OCI-LY7 (cell line): Measurements from ENCODE around the gene IFT43. TPM values are rescaled to one million over a fixed set of nuclear protein-coding genes. Genes with fewer than 3 reads are reported as not detected.

Source experiments
- BruUV-seq: library from RNA; stranded (reverse); fragments of 400-500 nt; replicated peaks from 2 replicates; lab custom pipeline; 2021; lab: Mats Ljungman, UMichigan
- CTCF ChIA-PET: fragments of 300-600 bp; sonication (Branson Sonifier 250); formaldehyde crosslinking; loops from one replicate; lab custom pipeline; 2022; ENCODE audit warnings: antibody characterized with exemption; ENCODE audit not compliant: unreplicated experiment; lab: Charles Lee
- POLR2A ChIA-PET: fragments of 300-600 bp; sonication (Branson Sonifier 250); formaldehyde crosslinking; loops from one replicate; lab custom pipeline; 2022; ENCODE audit warnings: antibody characterized with exemption; lab: Charles Lee
- DNase-seq: peaks from one replicate; pipeline ENCODE4 v3.0.0-alpha.2; 2015; ENCODE audit warnings: low spot score
- H2AFZ ChIP-seq: fragments of 200-600 bp; sonication (generic), shearing (Covaris generic); 2 replicates; pipeline ENCODE4 v1.6.1; 2014; ENCODE audit warnings: mild to moderate bottlenecking, antibody characterized with exemption, low read length, moderate library complexity
- H3K27ac ChIP-seq: fragments of 200-600 bp; sonication (generic); 2 replicates; pipeline ENCODE4 v1.5.1; 2014; ENCODE audit warnings: mixed run types, low read depth, mild to moderate bottlenecking, moderate library complexity, low read length, inconsistent platforms; ENCODE audit not compliant: poor library complexity, severe bottlenecking
- H3K36me3 ChIP-seq: fragments of 200-600 bp; sonication (generic); 2 replicates; pipeline ENCODE4 v1.6.1; 2014; ENCODE audit warnings: mild to moderate bottlenecking, antibody characterized with exemption, low read length, moderate library complexity, mixed read lengths; ENCODE audit not compliant: insufficient read depth
- H3K4me1 ChIP-seq: fragments of 200-600 bp; sonication (generic); 2 replicates; pipeline ENCODE4 v1.5.1; 2014; ENCODE audit warnings: mild to moderate bottlenecking, low read length; ENCODE audit not compliant: insufficient read depth, poor library complexity, severe bottlenecking
- H3K4me2 ChIP-seq: fragments of 200-600 bp; sonication (generic); 2 replicates; pipeline ENCODE4 v1.6.1; 2014; ENCODE audit warnings: mild to moderate bottlenecking, low read length
- H3K4me3 ChIP-seq: fragments of 200-600 bp; sonication (generic); 2 replicates; pipeline ENCODE4 v1.5.1; 2014; ENCODE audit warnings: mild to moderate bottlenecking, low read depth, low read length; ENCODE audit not compliant: poor library complexity, severe bottlenecking
- H3K79me2 ChIP-seq: fragments of 200-600 bp; sonication (generic); 2 replicates; pipeline ENCODE4 v1.6.1; 2016; ENCODE audit warnings: low read depth, mild to moderate bottlenecking, low read length, moderate library complexity, mixed read lengths; ENCODE audit not compliant: insufficient read depth
- H3K9me2 ChIP-seq: fragments of 200-600 bp; sonication (generic); 2 replicates; pipeline ENCODE4 v1.6.1; 2016; ENCODE audit warnings: mild to moderate bottlenecking, low read length, mixed read lengths; ENCODE audit not compliant: insufficient read depth
- H3K9me3 ChIP-seq: fragments of 200-600 bp; sonication (generic); 2 replicates; pipeline ENCODE4 v1.6.1; 2014; ENCODE audit warnings: mild to moderate bottlenecking, mixed run types, low read length, mixed read lengths
- H4K20me1 ChIP-seq: fragments of 200-600 bp; sonication (generic); 2 replicates; pipeline ENCODE4 v1.6.1; 2014; ENCODE audit warnings: mild to moderate bottlenecking, antibody characterized with exemption, low read length, moderate library complexity, mixed read lengths; ENCODE audit not compliant: insufficient read depth
- EZH2phosphoT487 ChIP-seq: fragments of 200-600 bp; sonication (generic); IDR thresholded peaks from 2 replicates; pipeline ENCODE4 v1.6.1; 2018; ENCODE audit warnings: low read depth, borderline replicate concordance, mild to moderate bottlenecking, mixed run types, antibody characterized with exemption, low read length, moderate library complexity, mixed read lengths
- intact Hi-C: fragments of 100-400 bp; cut with micrococcal nuclease; formaldehyde crosslinking; loops from one replicate; pipeline ENCODE4 v1.10.0; 2022; ENCODE audit not compliant: unreplicated experiment
- total RNA-seq, 2 experiments: library from RNA; depleted of rRNA in 1 of 2; stranded (reverse); fragments of >200 nt in 1 of 2; shearing (Covaris generic) in 1 of 2; gene quantifications; 2 replicates each; pipeline ENCODE4 v1.2.3, GENCODE V29; 2014 to 2022
- TF ChIP-seq, protein P1 (sequence below): fragments of 200-600 bp; sonication (generic); conservative IDR thresholded peaks from 2 replicates; pipeline ENCODE4 v1.5.1; 2014; ENCODE audit warnings: mild to moderate bottlenecking, antibody characterized with exemption, low read length, moderate library complexity, mixed read lengths

IFT43 gene
- total RNA-seq, 2 experiments from 2014 or later, result 9.3 to 13.6 TPM

DNA sequence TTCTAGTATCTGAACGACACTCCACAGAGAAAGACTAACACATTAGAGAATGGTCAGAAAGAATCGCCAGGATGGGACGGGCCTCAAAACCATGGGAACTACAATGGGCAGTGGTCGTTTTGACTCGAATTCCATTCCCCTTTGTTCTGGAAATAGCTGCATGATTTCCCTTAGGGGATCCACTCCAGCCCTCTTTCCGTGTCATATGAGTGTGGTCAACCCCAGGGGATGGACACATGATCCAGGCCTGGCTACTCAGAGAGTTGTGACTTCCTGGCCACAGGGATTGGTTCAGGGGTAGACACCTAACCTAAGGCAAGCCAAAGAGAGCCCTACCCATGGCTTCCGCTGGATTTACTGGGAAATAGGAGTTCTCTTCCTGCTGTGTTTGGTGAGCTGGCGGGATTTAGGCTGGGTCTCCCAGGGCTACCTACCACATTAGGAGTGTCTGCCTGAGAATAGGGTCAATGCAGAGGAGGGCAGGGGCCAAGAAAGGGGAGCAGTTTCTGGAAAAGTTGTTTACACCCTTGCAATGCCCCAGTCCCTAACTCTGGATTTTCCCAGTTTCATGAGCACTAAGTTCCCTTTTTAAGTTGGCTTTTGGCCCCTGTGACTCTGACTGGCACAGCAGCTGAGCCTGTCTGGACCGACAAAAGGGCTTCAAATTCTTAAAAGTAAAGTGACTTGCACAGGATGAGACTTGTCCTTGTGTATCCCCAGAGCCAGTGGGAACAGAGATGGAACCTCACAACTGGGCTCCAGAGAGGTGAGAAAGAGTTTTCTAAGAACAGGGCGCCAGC, 138.1 kb downstream of the IFT43 start:
- H3K4me2 ChIP-seq, result no peak overlapping the region
- H3K79me2 ChIP-seq, result no peaks in the 10 kb centered on the region
- BruUV-seq, result no TSS peak
- POLR2A ChIA-PET, result no interaction called here
- no peaks in the 10 kb centered on the region for H3K9me3 ChIP-seq
- intact Hi-C loops, result no loop called here
- no peaks in the 10 kb centered on the region for H3K4me1 ChIP-seq
- H4K20me1 ChIP-seq, result no peaks in the 10 kb centered on the region
- no peak overlapping the region for H3K27ac ChIP-seq
- no peak overlapping the region for H2AFZ ChIP-seq
- no peak for DNase-seq
- H3K9me2 ChIP-seq, result no peaks in the 10 kb centered on the region
- H3K4me3 ChIP-seq, result no peak overlapping the region
- CTCF ChIA-PET, result no interaction called here
- H3K36me3 ChIP-seq, result no peaks in the 10 kb centered on the region
- TF ChIP-seq EZH2phosphoT487, result no peak
- TF ChIP-seq, protein P1, sequence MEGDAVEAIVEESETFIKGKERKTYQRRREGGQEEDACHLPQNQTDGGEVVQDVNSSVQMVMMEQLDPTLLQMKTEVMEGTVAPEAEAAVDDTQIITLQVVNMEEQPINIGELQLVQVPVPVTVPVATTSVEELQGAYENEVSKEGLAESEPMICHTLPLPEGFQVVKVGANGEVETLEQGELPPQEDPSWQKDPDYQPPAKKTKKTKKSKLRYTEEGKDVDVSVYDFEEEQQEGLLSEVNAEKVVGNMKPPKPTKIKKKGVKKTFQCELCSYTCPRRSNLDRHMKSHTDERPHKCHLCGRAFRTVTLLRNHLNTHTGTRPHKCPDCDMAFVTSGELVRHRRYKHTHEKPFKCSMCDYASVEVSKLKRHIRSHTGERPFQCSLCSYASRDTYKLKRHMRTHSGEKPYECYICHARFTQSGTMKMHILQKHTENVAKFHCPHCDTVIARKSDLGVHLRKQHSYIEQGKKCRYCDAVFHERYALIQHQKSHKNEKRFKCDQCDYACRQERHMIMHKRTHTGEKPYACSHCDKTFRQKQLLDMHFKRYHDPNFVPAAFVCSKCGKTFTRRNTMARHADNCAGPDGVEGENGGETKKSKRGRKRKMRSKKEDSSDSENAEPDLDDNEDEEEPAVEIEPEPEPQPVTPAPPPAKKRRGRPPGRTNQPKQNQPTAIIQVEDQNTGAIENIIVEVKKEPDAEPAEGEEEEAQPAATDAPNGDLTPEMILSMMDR, result no peak

- Histone ChIP-seq H3K9me2 (no peaks in the 10 kb centered on the region), H3K79me2 (no peaks in the 10 kb centered on the region), H4K20me1 (no peaks in the 10 kb centered on the region), H3K9me3 (no peaks in the 10 kb centered on the region), H3K4me3 (no peak overlapping the region), H3K4me1 (no peaks in the 10 kb centered on the region), H3K36me3 (no peaks in the 10 kb centered on the region), H2AFZ (no peak overlapping the region), H3K27ac (no peak overlapping the region), H3K4me2 (no peak overlapping the region)
- no peak for TF ChIP-seq EZH2phosphoT487
- TF ChIP-seq, protein P1, result no peak
- intact Hi-C loops, result no loop called here
- POLR2A ChIA-PET, result no interaction called here
- CTCF ChIA-PET, result no interaction called here
- no TSS peak for BruUV-seq
- no peak for DNase-seq
Observed at GRCh38 chr14:76125511-76125910, 139.9 kb downstream of the IFT43 start.

- Histone ChIP-seq H3K4me2 (no peak overlapping the region), H4K20me1 (no peaks in the 10 kb centered on the region), H3K27ac (no peak overlapping the region), H3K4me3 (no peak overlapping the region), H3K9me3 (no peaks in the 10 kb centered on the region), H3K9me2 (no peaks in the 10 kb centered on the region), H3K36me3 (no peaks in the 10 kb centered on the region), H3K79me2 (no peaks in the 10 kb centered on the region), H3K4me1 (no peaks in the 10 kb centered on the region), H2AFZ (no peak overlapping the region)
- no peak for DNase-seq
- CTCF ChIA-PET, result no interaction called here
- intact Hi-C loops, result no loop called here
- BruUV-seq, result no TSS peak
- POLR2A ChIA-PET, result no interaction called here
- TF ChIP-seq, protein P1, result no peak
- TF ChIP-seq EZH2phosphoT487, result no peak
Observed at GRCh38 chr14:76126076-76126475, 140.5 kb downstream of the IFT43 start.
